SK-N-SH (cell line): Measurements from ENCODE around the gene GORASP1. TPM values are rescaled to one million over a fixed set of nuclear protein-coding genes. Genes with fewer than 3 reads are reported as not detected.

Source experiments
- CTCF ChIA-PET: fragments of 300-600, 350-600 bp; formaldehyde crosslinking; extraction: SDS; loops from one replicate; lab custom pipeline; 2021; lab: Yijun Ruan, JAX
- POLR2A ChIA-PET: fragments of 350-600 bp; sonication (Branson Sonifier 250); formaldehyde crosslinking; extraction: SDS; loops from one replicate; lab custom pipeline; 2020; ENCODE audit warnings: antibody characterized with exemption, inconsistent platforms; lab: Yijun Ruan, JAX
- DNase-seq: peaks from one replicate; pipeline ENCODE4 v3.0.0; 2012
- H2AFZ ChIP-seq: fragments of 200-600 bp; sonication (generic); 2 replicates; pipeline ENCODE4 v1.8.1; 2016; ENCODE audit warnings: antibody characterized with exemption, mild to moderate bottlenecking, low read depth
- H3F3A ChIP-seq: fragments of 200-600 bp; sonication (generic); replicated peaks from 2 replicates; pipeline ENCODE3; 2016; ENCODE audit warnings: antibody characterized with exemption, mild to moderate bottlenecking; ENCODE audit not compliant: insufficient read depth
- H3K27ac ChIP-seq, 2 experiments: fragments of 200-500 bp in 1 of 2; fragments of 200-600 bp in 1 of 2; sonication (Bioruptor generic) in 1 of 2; sonication (generic), shearing (Covaris generic) in 1 of 2; 2 replicates each; pipeline versions ENCODE4 v1.5.1 to v1.6.1; 2014 to 2016; ENCODE audit warnings: low read depth in 2 of 2, inconsistent platforms in 1 of 2, low read length in 1 of 2, mild to moderate bottlenecking in 1 of 2, mixed read lengths in 1 of 2
- H3K27me3 ChIP-seq: fragments of 200-600 bp; sonication (generic), shearing (Covaris generic); 2 replicates; pipeline ENCODE4 v1.6.1; 2016; ENCODE audit warnings: mixed run types; ENCODE audit not compliant: insufficient read depth
- H3K36me3 ChIP-seq, 2 experiments: fragments of 200-500 bp in 1 of 2; fragments of 200-600 bp in 1 of 2; sonication (Bioruptor generic) in 1 of 2; sonication (generic) in 1 of 2; replicated peaks in 1 of 2; 2 replicates each; pipeline versions ENCODE3 to v1.5.1; 2014 to 2016; ENCODE audit warnings: low read length in 1 of 2, mild to moderate bottlenecking in 1 of 2; ENCODE audit not compliant: insufficient read depth in 2 of 2, control insufficient read depth in 1 of 2
- H3K4me1 ChIP-seq, 2 experiments: fragments of 200-500 bp in 1 of 2; fragments of 200-600 bp in 1 of 2; sonication (Bioruptor generic) in 1 of 2; sonication (generic), shearing (Covaris generic) in 1 of 2; 2 replicates each; pipeline versions ENCODE4 v1.5.1 to v1.6.1; 2014 to 2016; ENCODE audit warnings: low read depth in 1 of 2, low read length in 1 of 2, mixed run types in 1 of 2; ENCODE audit not compliant: insufficient read depth in 2 of 2, control insufficient read depth in 1 of 2
- H3K4me2 ChIP-seq: fragments of 200-600 bp; sonication (generic), shearing (Covaris generic); 2 replicates; pipeline ENCODE4 v1.6.1; 2017; ENCODE audit warnings: mixed run types
- H3K4me3 ChIP-seq, 2 experiments: fragments of 200-500 bp in 1 of 2; fragments of 200-600 bp in 1 of 2; sonication (Bioruptor generic) in 1 of 2; sonication (generic), shearing (Covaris generic) in 1 of 2; 2 replicates each; pipeline versions ENCODE4 v1.5.1 to v1.8.1; 2014 to 2016; ENCODE audit warnings: low read depth in 2 of 2, inconsistent platforms in 1 of 2, low read length in 1 of 2, mild to moderate bottlenecking in 1 of 2, mixed read lengths in 1 of 2, moderate library complexity in 1 of 2
- H3K79me2 ChIP-seq: fragments of 200-600 bp; sonication (generic); 2 replicates; pipeline ENCODE4 v1.8.1; 2017; ENCODE audit warnings: mild to moderate bottlenecking; ENCODE audit not compliant: insufficient read depth
- H3K9ac ChIP-seq: fragments of 200-600 bp; sonication (generic); 2 replicates; pipeline ENCODE4 v1.6.1; 2017; ENCODE audit warnings: mixed run types
- H3K9me2 ChIP-seq: fragments of 200-600 bp; sonication (generic); 2 replicates; pipeline ENCODE4 v1.6.1; 2017; ENCODE audit warnings: mixed run types
- H3K9me3 ChIP-seq: fragments of 200-600 bp; sonication (generic); 2 replicates; pipeline ENCODE4 v1.6.1; 2017; ENCODE audit warnings: mixed run types, mild to moderate bottlenecking, moderate library complexity
- H4K20me1 ChIP-seq: fragments of 200-600 bp; sonication (generic); 2 replicates; pipeline ENCODE4 v1.6.1; 2017; ENCODE audit warnings: mild to moderate bottlenecking, mixed run types; ENCODE audit not compliant: insufficient read depth
- EZH2phosphoT487 ChIP-seq: fragments of 200-600 bp; sonication (generic); IDR thresholded peaks from 2 replicates; pipeline ENCODE4 v1.6.1; 2017; ENCODE audit warnings: low read depth, mixed run types, mild to moderate bottlenecking, antibody characterized with exemption, moderate library complexity, borderline replicate concordance
- FOSL2 ChIP-seq: IDR thresholded peaks from 2 replicates; pipeline ENCODE4 v1.4.0; 2012; ENCODE audit warnings: low read depth, mild to moderate bottlenecking, moderate library complexity, borderline replicate concordance
- FOXJ3 ChIP-seq: sonication (generic); formaldehyde crosslinking; IDR thresholded peaks from 2 replicates; pipeline ENCODE4 v1.5.1; 2020; ENCODE audit warnings: mild to moderate bottlenecking, missing genetic modification reagents
- FOXM1 ChIP-seq: IDR thresholded peaks from 2 replicates; pipeline ENCODE4 v1.4.0; 2012; ENCODE audit warnings: low read depth, mild to moderate bottlenecking
- JUND ChIP-seq: IDR thresholded peaks from 2 replicates; pipeline ENCODE4 v1.4.0; 2012
- MXI1 ChIP-seq: IDR thresholded peaks from 2 replicates; pipeline ENCODE4 v1.6.1; 2012; ENCODE audit warnings: mild to moderate bottlenecking, low read depth, low read length, improper control_type of control experiment
- NRF1 ChIP-seq: IDR thresholded peaks from 2 replicates; pipeline ENCODE4 v1.6.1; 2012; ENCODE audit warnings: low read depth, mild to moderate bottlenecking, low read length
- RFX5 ChIP-seq: IDR thresholded peaks from 2 replicates; pipeline ENCODE4 v1.6.1; 2012; ENCODE audit warnings: mild to moderate bottlenecking, improper control_type of control experiment, low read length
- RXRA ChIP-seq: IDR thresholded peaks from 2 replicates; pipeline ENCODE4 v1.4.0; 2012; ENCODE audit warnings: low read depth, mild to moderate bottlenecking, borderline replicate concordance
- TAF1 ChIP-seq: IDR thresholded peaks from 2 replicates; pipeline ENCODE4 v1.6.1; 2012; ENCODE audit warnings: low read depth, mild to moderate bottlenecking, low read length, moderate library complexity, borderline replicate concordance
- WGBS: methylation state at CpG from one replicate; pipeline ENCODE4 v1.1.6; 2017; ENCODE audit warnings: low lambda C conversion rate; 5-methylcytosine and 5-hydroxymethylcytosine counted together
- polyA plus RNA-seq, 3 experiments: library from polyadenylated mRNA; depleted of rRNA; stranded (reverse); fragments of >200 nt; gene quantifications; 2 replicates each; pipeline ENCODE4 v1.2.3, GENCODE V29; 2012
- TF ChIP-seq, protein P1 (sequence below): fragments of 150-350 bp; IDR thresholded peaks from 2 replicates; pipeline ENCODE4 v1.6.1; 2017; ENCODE audit warnings: antibody characterized with exemption, low read length, low read depth, borderline replicate concordance
- TF ChIP-seq, protein P2 (sequence below): IDR thresholded peaks from 2 replicates; pipeline ENCODE4 v1.6.1; 2012; ENCODE audit warnings: mild to moderate bottlenecking, low read depth, low read length, moderate library complexity
- TF ChIP-seq, protein P3 (sequence below): IDR thresholded peaks from 2 replicates; pipeline ENCODE4 v1.4.0; 2012; ENCODE audit warnings: low read depth, borderline replicate concordance
- TF ChIP-seq, protein P4 (sequence below): IDR thresholded peaks from 2 replicates; pipeline ENCODE4 v1.4.0; 2012; ENCODE audit warnings: low read depth, borderline replicate concordance
- TF ChIP-seq, protein P5 (sequence below): fragments of 200-600 bp; sonication (generic); IDR thresholded peaks from 2 replicates; pipeline ENCODE4 v1.6.1; 2017; ENCODE audit warnings: antibody characterized with exemption, mild to moderate bottlenecking, moderate library complexity
- TF ChIP-seq, protein P6 (sequence below): IDR thresholded peaks from 2 replicates; pipeline ENCODE4 v1.4.0; 2012; ENCODE audit warnings: low read depth
- TF ChIP-seq, protein P7 (sequence below): IDR thresholded peaks from 2 replicates; pipeline ENCODE4; 2012

The GORASP1 gene
- polyA plus RNA-seq, 1 of the 3 experiments (the other 2 are of a cell fraction) = 44.3 TPM

DNA sequence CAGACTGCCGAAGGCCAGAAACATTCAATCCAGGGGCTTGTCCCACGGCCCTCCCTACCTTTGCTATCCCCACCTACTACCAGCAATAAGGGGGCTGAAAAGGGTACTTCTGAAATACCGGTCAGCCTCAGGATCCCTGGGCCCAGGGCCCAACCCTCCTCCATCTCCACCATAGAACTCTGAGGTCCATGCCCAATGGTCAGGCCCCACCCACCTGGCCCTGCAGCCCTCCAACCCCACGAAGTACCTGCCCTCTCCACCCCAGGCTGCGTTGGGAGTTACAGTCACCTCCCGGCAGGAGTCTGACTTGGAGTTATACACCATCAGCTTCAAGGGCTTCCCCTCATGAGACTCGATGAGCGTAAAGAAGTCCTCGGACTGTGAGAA lies 6.9 kb downstream of the GORASP1 start:
- POLR2A ChIA-PET = no interaction called here
- Histone ChIP-seq H3K9me3 (no peaks in the 10 kb centered on the region), H3K4me1 (peaks cover 0 to 11% of the 10 kb centered on the region in 2 experiments; a peak in 1 of 4 replicates), H3K27me3 (no peaks in the 10 kb centered on the region), H4K20me1 (peaks cover 39% of the 10 kb centered on the region), H3K4me2 (no peak overlapping the region), H3F3A (peaks cover 6% of the 10 kb centered on the region), H3K9me2 (no peaks in the 10 kb centered on the region), H3K27ac (no peak overlapping the region), H3K36me3 (peaks cover 22 to 59% of the 10 kb centered on the region in 2 experiments), H3K79me2 (peaks cover 38% of the 10 kb centered on the region), H3K9ac (no peak overlapping the region), H3K4me3 (no peak overlapping the region), H2AFZ (no peak overlapping the region)
- no peak for DNase-seq
- 100% methylated on average over 8 of the region's 9 CpGs for WGBS
- CTCF ChIA-PET = interaction anchor here (1.1 to 2.0 kb wide), 2 partner anchors 19 to 188 kb away, joined by 3 to 6 read pairs; no protein-coding TSS in a partner anchor
- TF ChIP-seq MXI1 (no peak), NRF1 (no peak), FOSL2 (no peak), JUND (no peak), FOXJ3 (no peak), TAF1 (no peak), FOXM1 (no peak), RXRA (no peak), RFX5 (no peak), EZH2phosphoT487 (no peak)
- TF ChIP-seq, protein P1, sequence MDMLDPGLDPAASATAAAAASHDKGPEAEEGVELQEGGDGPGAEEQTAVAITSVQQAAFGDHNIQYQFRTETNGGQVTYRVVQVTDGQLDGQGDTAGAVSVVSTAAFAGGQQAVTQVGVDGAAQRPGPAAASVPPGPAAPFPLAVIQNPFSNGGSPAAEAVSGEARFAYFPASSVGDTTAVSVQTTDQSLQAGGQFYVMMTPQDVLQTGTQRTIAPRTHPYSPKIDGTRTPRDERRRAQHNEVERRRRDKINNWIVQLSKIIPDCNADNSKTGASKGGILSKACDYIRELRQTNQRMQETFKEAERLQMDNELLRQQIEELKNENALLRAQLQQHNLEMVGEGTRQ = no peak
- TF ChIP-seq, protein P2, sequence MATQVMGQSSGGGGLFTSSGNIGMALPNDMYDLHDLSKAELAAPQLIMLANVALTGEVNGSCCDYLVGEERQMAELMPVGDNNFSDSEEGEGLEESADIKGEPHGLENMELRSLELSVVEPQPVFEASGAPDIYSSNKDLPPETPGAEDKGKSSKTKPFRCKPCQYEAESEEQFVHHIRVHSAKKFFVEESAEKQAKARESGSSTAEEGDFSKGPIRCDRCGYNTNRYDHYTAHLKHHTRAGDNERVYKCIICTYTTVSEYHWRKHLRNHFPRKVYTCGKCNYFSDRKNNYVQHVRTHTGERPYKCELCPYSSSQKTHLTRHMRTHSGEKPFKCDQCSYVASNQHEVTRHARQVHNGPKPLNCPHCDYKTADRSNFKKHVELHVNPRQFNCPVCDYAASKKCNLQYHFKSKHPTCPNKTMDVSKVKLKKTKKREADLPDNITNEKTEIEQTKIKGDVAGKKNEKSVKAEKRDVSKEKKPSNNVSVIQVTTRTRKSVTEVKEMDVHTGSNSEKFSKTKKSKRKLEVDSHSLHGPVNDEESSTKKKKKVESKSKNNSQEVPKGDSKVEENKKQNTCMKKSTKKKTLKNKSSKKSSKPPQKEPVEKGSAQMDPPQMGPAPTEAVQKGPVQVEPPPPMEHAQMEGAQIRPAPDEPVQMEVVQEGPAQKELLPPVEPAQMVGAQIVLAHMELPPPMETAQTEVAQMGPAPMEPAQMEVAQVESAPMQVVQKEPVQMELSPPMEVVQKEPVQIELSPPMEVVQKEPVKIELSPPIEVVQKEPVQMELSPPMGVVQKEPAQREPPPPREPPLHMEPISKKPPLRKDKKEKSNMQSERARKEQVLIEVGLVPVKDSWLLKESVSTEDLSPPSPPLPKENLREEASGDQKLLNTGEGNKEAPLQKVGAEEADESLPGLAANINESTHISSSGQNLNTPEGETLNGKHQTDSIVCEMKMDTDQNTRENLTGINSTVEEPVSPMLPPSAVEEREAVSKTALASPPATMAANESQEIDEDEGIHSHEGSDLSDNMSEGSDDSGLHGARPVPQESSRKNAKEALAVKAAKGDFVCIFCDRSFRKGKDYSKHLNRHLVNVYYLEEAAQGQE = no peak
- TF ChIP-seq, protein P3, sequence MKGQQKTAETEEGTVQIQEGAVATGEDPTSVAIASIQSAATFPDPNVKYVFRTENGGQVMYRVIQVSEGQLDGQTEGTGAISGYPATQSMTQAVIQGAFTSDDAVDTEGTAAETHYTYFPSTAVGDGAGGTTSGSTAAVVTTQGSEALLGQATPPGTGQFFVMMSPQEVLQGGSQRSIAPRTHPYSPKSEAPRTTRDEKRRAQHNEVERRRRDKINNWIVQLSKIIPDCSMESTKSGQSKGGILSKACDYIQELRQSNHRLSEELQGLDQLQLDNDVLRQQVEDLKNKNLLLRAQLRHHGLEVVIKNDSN = no peak
- TF ChIP-seq, protein P4, sequence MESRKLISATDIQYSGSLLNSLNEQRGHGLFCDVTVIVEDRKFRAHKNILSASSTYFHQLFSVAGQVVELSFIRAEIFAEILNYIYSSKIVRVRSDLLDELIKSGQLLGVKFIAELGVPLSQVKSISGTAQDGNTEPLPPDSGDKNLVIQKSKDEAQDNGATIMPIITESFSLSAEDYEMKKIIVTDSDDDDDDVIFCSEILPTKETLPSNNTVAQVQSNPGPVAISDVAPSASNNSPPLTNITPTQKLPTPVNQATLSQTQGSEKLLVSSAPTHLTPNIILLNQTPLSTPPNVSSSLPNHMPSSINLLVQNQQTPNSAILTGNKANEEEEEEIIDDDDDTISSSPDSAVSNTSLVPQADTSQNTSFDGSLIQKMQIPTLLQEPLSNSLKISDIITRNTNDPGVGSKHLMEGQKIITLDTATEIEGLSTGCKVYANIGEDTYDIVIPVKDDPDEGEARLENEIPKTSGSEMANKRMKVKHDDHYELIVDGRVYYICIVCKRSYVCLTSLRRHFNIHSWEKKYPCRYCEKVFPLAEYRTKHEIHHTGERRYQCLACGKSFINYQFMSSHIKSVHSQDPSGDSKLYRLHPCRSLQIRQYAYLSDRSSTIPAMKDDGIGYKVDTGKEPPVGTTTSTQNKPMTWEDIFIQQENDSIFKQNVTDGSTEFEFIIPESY = no peak
- TF ChIP-seq, protein P5, sequence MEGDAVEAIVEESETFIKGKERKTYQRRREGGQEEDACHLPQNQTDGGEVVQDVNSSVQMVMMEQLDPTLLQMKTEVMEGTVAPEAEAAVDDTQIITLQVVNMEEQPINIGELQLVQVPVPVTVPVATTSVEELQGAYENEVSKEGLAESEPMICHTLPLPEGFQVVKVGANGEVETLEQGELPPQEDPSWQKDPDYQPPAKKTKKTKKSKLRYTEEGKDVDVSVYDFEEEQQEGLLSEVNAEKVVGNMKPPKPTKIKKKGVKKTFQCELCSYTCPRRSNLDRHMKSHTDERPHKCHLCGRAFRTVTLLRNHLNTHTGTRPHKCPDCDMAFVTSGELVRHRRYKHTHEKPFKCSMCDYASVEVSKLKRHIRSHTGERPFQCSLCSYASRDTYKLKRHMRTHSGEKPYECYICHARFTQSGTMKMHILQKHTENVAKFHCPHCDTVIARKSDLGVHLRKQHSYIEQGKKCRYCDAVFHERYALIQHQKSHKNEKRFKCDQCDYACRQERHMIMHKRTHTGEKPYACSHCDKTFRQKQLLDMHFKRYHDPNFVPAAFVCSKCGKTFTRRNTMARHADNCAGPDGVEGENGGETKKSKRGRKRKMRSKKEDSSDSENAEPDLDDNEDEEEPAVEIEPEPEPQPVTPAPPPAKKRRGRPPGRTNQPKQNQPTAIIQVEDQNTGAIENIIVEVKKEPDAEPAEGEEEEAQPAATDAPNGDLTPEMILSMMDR = no peak
- TF ChIP-seq, protein P6, sequence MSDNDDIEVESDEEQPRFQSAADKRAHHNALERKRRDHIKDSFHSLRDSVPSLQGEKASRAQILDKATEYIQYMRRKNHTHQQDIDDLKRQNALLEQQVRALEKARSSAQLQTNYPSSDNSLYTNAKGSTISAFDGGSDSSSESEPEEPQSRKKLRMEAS = no peak
- TF ChIP-seq, protein P7, sequence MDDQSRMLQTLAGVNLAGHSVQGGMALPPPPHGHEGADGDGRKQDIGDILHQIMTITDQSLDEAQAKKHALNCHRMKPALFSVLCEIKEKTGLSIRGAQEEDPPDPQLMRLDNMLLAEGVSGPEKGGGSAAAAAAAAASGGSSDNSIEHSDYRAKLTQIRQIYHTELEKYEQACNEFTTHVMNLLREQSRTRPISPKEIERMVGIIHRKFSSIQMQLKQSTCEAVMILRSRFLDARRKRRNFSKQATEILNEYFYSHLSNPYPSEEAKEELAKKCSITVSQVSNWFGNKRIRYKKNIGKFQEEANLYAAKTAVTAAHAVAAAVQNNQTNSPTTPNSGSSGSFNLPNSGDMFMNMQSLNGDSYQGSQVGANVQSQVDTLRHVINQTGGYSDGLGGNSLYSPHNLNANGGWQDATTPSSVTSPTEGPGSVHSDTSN = no peak
